ENCODE results near the gene APOL5. TPM values are rescaled to one million over a fixed set of nuclear protein-coding genes. Genes with fewer than 3 reads are reported as not detected.
"Not testable (repeated sequence)": the region's sequence is repeated elsewhere in the genome, so short reads cannot be mapped to it uniquely, and the experiment has no call there.

Gene APOL5
- total RNA-seq, 4 donors from 2014 or later: 0.42 TPM; not detected in 3

GRCh38 chr22:35736166-35736565 is 18.5 kb downstream of the APOL5 start:
- no peak for DNase-seq (ENCODE audit: low spot score in 2 of 2)
- WGBS: 82% methylated on average over 3 of the region's 5 CpGs
- H3K36me3 ChIP-seq: peaks cover 16% of the 10 kb centered on the region
- TF ChIP-seq EP300 (IDR thresholded peaks at IDR 0.05) (no peak), POLR2AphosphoS5 (IDR thresholded peaks at IDR 0.05) (no peak), CTCF (IDR thresholded peaks at IDR 0.05) (no peak), POLR2A (IDR thresholded peaks at IDR 0.05) (no peak)
- H3K27ac ChIP-seq: no peak overlapping the region
- H3K4me3 ChIP-seq: no peak overlapping the region
- no peaks in the 10 kb centered on the region for H3K9me3 ChIP-seq
- H3K27me3 ChIP-seq: no peaks in the 10 kb centered on the region
- H3K4me1 ChIP-seq: peaks cover 12% of the 10 kb centered on the region

GRCh38 chr22:35736701-35737100 is 19.0 kb downstream of the APOL5 start:
- DNase-seq (ENCODE audit: low spot score in 2 of 2): no peak

GRCh38 chr22:35737886-35738285 is 20.2 kb downstream of the APOL5 start:
- not testable (repeated sequence) for H3K27me3 ChIP-seq; H3K4me3 ChIP-seq; H3K27ac ChIP-seq; H3K9me3 ChIP-seq; DNase-seq (ENCODE audit: low spot score in 2 of 2)
- 93% methylated on average over 6 of the region's 6 CpGs for WGBS
- peaks cover 12% of the 10 kb centered on the region for H3K4me1 ChIP-seq
- peaks cover 29% of the 10 kb centered on the region for H3K36me3 ChIP-seq

More at GRCh38 chr22:35736701-35737100, 19.0 kb downstream of the APOL5 start:
- TF ChIP-seq CTCF (IDR thresholded peaks at IDR 0.05) (no peak), EP300 (IDR thresholded peaks at IDR 0.05) (no peak), POLR2A (IDR thresholded peaks at IDR 0.05) (no peak), POLR2AphosphoS5 (IDR thresholded peaks at IDR 0.05) (no peak)
- H3K27me3 ChIP-seq: no peaks in the 10 kb centered on the region
- H3K4me1 ChIP-seq: peaks cover 12% of the 10 kb centered on the region
- H3K27ac ChIP-seq: no peak overlapping the region
- 81% methylated on average over 11 of the region's 12 CpGs for WGBS
- peaks cover 21% of the 10 kb centered on the region for H3K36me3 ChIP-seq
- H3K9me3 ChIP-seq: no peaks in the 10 kb centered on the region
- no peak overlapping the region for H3K4me3 ChIP-seq

DNA sequence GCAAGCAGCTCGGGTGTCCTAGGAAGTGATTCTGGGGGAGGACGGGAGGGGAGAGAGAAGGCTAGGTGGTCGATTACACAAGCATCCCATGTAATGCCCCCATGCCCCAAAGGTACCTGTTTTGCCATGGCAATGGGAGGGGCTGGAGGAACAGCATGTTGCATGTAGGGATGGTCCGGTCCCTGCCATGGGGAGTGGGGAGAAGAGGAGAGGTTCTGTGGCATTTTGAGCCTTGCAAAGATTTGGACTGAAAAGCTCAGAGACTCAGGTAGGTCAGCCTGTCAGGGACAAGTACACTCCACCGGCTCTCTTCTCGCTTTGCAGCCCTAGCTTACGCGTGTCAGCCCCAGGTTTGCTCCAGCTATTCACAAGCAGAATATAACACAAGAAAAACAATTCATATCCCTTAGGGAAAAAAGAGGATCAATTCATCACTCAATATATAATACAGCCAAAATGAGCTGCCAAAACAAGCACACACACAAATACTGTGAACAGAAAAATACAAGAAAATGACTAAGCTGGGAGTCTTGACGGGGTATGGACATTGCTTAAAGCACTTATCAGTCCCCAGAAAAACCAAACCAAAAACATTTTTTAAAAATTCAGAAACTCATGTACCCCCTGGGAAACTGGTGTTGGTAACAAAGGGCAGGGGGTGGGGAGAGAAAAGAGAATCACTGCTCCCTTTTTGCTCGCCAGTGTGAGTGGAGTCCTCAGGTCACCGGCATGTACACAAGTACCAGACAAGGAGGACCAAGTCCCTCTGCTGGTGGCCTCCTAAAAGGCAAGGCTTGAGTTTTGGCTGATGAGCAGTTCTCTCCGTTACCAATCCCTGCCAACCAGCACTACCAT is 21.6 kb downstream of the APOL5 start:
- TF ChIP-seq POLR2A (IDR thresholded peaks at IDR 0.05) (no peak), CTCF (IDR thresholded peaks at IDR 0.05) (no peak), POLR2AphosphoS5 (IDR thresholded peaks at IDR 0.05) (no peak), EP300 (IDR thresholded peaks at IDR 0.05) (no peak)
- Histone ChIP-seq H3K27me3 (no peaks in the 10 kb centered on the region), H3K9me3 (no peaks in the 10 kb centered on the region), H3K36me3 (peaks cover 39% of the 10 kb centered on the region), H3K4me3 (no peak overlapping the region), H3K27ac (no peak overlapping the region), H3K4me1 (peaks cover 3% of the 10 kb centered on the region)
- no peak for DNase-seq (ENCODE audit: low spot score in 2 of 2)
- 85% methylated on average over 12 of the region's 12 CpGs for WGBS

DNA sequence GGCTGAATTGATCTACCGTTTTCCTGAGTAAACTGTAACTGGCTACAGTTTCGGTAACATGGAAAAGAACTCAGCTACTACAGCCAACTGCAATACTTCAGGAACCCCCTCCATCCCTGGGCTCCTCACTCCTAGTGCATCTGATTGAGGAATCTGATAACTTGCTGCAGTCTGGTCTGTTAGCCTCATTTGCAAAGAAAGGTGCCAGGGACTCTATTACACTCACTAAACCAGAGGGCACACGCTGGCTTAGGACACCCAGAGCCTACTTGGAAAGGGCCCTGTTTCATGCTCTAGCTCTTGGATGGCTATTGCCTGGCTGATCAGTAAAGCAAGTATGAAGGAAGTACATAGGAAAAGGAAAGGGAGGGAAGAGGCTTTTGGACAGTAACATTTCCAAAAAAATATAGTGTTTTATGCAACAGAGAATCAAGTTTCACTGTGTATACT is 22.3 kb downstream of the APOL5 start:
- no peaks in the 10 kb centered on the region for H3K9me3 ChIP-seq
- WGBS: 75% methylated on average over 3 of the region's 3 CpGs
- DNase-seq (ENCODE audit: low spot score in 2 of 2): no peak
- H3K36me3 ChIP-seq: peaks cover 44% of the 10 kb centered on the region
- no peaks in the 10 kb centered on the region for H3K4me1 ChIP-seq
- TF ChIP-seq POLR2A (IDR thresholded peaks at IDR 0.05): no peak
- TF ChIP-seq CTCF (IDR thresholded peaks at IDR 0.05): no peak
- TF ChIP-seq POLR2AphosphoS5 (IDR thresholded peaks at IDR 0.05): no peak
- no peak for TF ChIP-seq EP300 (IDR thresholded peaks at IDR 0.05)
- no peak overlapping the region for H3K27ac ChIP-seq
- H3K27me3 ChIP-seq: no peaks in the 10 kb centered on the region
- H3K4me3 ChIP-seq: no peak overlapping the region

Measured in suprapubic skin (tissue), 4 donors.